Right lobe of liver (tissue), 4 donors: ENCODE measurements around the gene CSNK1G3.

Experiments
- POLR2A ChIP-seq: fragments of 450-650 bp; IDR thresholded peaks from one replicate; pipeline ENCODE4 v1.6.1; 2017; ENCODE audit warnings: antibody characterized with exemption, mild to moderate bottlenecking
- TF ChIP-seq, protein P1 (sequence below), 4 donors: fragments of 200-600 bp in 3 of 4; fragments of 450-650 bp in 1 of 4; IDR thresholded peaks; one replicate each; pipeline versions ENCODE4 v1.5.1 to v1.8.0; 2016 to 2022; ENCODE audit warnings: antibody characterized with exemption in 4 of 4, mild to moderate bottlenecking in 2 of 4
- donor health status: DM: no; HTN: no; CAD: no.
- donor health status: DM: no; HTN: no; CAD: no.
- donor health status: DM: no; HTN: yes; CAD: no.

DNA sequence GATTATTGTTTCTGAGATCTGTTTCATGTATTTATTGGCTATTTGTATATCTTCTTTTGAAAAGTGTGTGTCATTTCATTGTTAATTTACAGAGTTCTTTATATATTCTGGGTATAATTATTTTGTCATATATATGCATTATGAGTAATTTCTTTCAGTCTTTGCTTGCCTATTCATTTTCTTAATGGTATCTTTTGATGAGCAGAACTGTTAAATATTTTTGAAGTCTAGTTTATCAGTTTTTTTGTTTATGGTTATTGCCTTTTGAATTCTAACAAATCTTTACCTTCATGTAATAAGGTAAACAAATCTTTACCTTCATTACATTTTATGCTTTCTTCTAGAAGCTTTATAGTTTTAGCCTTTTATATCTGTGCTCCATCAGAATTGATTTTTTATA, 66.4 kb downstream of the CSNK1G3 start:
- TF ChIP-seq, protein P1, sequence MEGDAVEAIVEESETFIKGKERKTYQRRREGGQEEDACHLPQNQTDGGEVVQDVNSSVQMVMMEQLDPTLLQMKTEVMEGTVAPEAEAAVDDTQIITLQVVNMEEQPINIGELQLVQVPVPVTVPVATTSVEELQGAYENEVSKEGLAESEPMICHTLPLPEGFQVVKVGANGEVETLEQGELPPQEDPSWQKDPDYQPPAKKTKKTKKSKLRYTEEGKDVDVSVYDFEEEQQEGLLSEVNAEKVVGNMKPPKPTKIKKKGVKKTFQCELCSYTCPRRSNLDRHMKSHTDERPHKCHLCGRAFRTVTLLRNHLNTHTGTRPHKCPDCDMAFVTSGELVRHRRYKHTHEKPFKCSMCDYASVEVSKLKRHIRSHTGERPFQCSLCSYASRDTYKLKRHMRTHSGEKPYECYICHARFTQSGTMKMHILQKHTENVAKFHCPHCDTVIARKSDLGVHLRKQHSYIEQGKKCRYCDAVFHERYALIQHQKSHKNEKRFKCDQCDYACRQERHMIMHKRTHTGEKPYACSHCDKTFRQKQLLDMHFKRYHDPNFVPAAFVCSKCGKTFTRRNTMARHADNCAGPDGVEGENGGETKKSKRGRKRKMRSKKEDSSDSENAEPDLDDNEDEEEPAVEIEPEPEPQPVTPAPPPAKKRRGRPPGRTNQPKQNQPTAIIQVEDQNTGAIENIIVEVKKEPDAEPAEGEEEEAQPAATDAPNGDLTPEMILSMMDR (IDR thresholded peaks at IDR 0.05) = no peak
- TF ChIP-seq POLR2A = no peak
